Hepatocyte (in vitro differentiated cells): ENCODE data around the gene DIP2C.

Experiments
- EZH2 ChIP-seq: fragments of 200-600 bp; sonication (generic); IDR thresholded peaks from 2 replicates; pipeline ENCODE4 v1.6.1; 2016; ENCODE audit warnings: antibody characterized with exemption, mild to moderate bottlenecking, borderline replicate concordance
- TF ChIP-seq, protein P1 (sequence below): fragments of 200-600 bp; sonication (generic); IDR thresholded peaks from 2 replicates; pipeline ENCODE4 v1.5.1; 2016; ENCODE audit warnings: antibody characterized with exemption, mild to moderate bottlenecking; ENCODE audit not compliant: poor library complexity

DNA sequence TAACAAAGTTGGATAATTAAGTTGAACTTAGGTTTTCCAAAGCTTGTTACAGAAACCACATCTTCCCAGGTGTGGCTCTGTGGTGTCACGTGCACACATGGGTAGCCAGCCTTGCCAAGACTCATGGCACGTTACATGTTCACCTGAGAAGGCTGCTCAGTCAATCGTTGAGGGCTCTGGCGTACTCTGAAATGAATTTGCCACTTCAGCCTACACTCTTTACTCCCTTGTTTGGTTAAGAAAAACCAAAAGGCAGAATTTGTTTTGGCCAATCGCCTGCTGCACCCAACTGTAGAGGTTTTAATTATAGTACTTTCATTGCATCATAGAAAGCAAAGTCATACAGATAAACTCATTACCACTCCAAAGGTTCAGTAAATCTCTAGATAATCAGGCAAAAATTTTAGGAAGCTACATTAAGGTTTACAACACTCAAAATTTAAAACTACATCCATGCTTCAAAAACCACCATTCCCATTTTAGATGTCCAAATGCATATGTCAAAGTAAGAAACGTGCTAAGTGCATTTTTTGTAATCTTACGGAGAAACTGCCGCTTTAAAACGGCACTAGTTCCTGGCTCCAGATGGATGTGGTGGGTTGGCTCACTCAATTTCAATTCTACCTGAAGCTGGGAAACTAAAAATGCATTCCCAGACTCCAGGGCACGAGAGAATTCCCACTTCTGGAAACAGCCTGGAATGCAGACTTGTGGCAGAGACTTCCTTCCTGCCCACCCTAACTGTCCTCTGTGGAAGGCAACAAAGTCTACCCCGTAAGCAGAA, 88.4 kb downstream of the DIP2C start:
- TF ChIP-seq, protein P1, sequence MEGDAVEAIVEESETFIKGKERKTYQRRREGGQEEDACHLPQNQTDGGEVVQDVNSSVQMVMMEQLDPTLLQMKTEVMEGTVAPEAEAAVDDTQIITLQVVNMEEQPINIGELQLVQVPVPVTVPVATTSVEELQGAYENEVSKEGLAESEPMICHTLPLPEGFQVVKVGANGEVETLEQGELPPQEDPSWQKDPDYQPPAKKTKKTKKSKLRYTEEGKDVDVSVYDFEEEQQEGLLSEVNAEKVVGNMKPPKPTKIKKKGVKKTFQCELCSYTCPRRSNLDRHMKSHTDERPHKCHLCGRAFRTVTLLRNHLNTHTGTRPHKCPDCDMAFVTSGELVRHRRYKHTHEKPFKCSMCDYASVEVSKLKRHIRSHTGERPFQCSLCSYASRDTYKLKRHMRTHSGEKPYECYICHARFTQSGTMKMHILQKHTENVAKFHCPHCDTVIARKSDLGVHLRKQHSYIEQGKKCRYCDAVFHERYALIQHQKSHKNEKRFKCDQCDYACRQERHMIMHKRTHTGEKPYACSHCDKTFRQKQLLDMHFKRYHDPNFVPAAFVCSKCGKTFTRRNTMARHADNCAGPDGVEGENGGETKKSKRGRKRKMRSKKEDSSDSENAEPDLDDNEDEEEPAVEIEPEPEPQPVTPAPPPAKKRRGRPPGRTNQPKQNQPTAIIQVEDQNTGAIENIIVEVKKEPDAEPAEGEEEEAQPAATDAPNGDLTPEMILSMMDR = no peak
- no peak for TF ChIP-seq EZH2
